ENCODE results near the gene DAAM1. TPM values are rescaled to one million over a fixed set of nuclear protein-coding genes. Genes with fewer than 3 reads are reported as not detected.
A peak's percentile ranks its signal among the peaks of the same experiment; 100 is the strongest.

DAAM1 gene
- total RNA-seq, 1 donor, result 19.5 TPM

- H4K20me1 ChIP-seq (ENCODE audit: insufficient read depth, low read length), result no peaks in the 10 kb centered on the region
- no peak overlapping the region for H2AFZ ChIP-seq (ENCODE audit: low read length)
- H3K79me2 ChIP-seq (ENCODE audit: insufficient read depth, low read length), result no peaks in the 10 kb centered on the region
- no peaks in the 10 kb centered on the region for H3K36me3 ChIP-seq (ENCODE audit: insufficient read depth, low read length)
- H3K27ac ChIP-seq (ENCODE audit: low read depth, low read length), result no peak overlapping the region
- no peak overlapping the region for H3K4me2 ChIP-seq (ENCODE audit: insufficient read depth, low read length)
- no peak overlapping the region for H3K4me3 ChIP-seq (ENCODE audit: insufficient read depth, low read length)
- no peaks in the 10 kb centered on the region for H3K9me3 ChIP-seq (ENCODE audit: low read depth, low read length)
- no peaks in the 10 kb centered on the region for H3K27me3 ChIP-seq (ENCODE audit: insufficient read depth, low read length)
- TF ChIP-seq, protein P1, sequence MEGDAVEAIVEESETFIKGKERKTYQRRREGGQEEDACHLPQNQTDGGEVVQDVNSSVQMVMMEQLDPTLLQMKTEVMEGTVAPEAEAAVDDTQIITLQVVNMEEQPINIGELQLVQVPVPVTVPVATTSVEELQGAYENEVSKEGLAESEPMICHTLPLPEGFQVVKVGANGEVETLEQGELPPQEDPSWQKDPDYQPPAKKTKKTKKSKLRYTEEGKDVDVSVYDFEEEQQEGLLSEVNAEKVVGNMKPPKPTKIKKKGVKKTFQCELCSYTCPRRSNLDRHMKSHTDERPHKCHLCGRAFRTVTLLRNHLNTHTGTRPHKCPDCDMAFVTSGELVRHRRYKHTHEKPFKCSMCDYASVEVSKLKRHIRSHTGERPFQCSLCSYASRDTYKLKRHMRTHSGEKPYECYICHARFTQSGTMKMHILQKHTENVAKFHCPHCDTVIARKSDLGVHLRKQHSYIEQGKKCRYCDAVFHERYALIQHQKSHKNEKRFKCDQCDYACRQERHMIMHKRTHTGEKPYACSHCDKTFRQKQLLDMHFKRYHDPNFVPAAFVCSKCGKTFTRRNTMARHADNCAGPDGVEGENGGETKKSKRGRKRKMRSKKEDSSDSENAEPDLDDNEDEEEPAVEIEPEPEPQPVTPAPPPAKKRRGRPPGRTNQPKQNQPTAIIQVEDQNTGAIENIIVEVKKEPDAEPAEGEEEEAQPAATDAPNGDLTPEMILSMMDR (IDR thresholded peaks at IDR 0.05; ENCODE audit: extremely low read depth, low read depth, low read length), result no peak
- DNase-seq (ENCODE audit: insufficient read length, low spot score, missing footprints), result no peak
- H3K4me1 ChIP-seq (ENCODE audit: insufficient read depth, low read length), result peaks cover 17% of the 10 kb centered on the region
These were observed 128.9 kb downstream of the DAAM1 start for GRCh38 chr14:59317346-59317745.

DNA sequence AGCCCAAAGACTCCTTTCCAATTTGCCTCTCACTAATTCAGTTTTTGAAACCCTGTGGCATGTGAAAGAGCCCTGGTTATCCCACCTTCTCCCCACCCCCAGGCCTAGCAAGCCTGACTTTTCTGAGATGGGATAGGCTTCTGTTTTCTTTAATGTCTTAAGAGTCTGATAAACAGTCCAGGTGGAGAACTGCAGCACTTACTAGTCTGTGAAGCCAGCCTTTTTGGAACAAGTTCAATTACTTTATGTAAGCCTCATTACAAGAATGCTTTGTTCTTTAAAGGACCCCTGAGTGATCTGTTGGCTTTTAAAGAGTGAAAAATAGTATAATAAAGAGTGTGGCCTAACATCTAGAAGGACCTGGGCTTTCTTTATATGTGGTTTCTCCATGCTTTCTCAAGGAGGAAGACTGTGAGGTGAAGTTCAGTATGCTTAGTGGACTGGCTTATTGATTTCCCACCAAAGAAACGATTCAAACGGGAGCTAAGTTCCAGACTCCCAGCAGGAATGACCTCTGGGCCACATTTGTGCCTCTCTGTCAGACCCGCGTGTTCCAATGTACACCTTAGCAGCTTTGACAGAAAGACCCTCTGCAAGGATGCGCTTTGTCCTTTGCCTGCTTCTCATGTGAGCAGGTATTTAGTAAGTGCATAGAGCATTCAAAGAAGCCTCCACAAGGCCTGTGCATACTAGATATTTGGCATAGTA lies 129.5 kb downstream of the DAAM1 start:
- DNase-seq (ENCODE audit: insufficient read length, low spot score, missing footprints), result no peak
- Histone ChIP-seq H3K4me2 (ENCODE audit: insufficient read depth, low read length) (no peak overlapping the region), H3K4me1 (ENCODE audit: insufficient read depth, low read length) (peaks cover 17% of the 10 kb centered on the region), H3K9me3 (ENCODE audit: low read depth, low read length) (no peaks in the 10 kb centered on the region), H3K4me3 (ENCODE audit: insufficient read depth, low read length) (no peak overlapping the region), H3K27me3 (ENCODE audit: insufficient read depth, low read length) (no peaks in the 10 kb centered on the region), H4K20me1 (ENCODE audit: insufficient read depth, low read length) (no peaks in the 10 kb centered on the region), H3K27ac (ENCODE audit: low read depth, low read length) (no peak overlapping the region), H3K36me3 (ENCODE audit: insufficient read depth, low read length) (no peaks in the 10 kb centered on the region), H2AFZ (ENCODE audit: low read length) (no peak overlapping the region), H3K79me2 (ENCODE audit: insufficient read depth, low read length) (no peaks in the 10 kb centered on the region)
- TF ChIP-seq, protein P1 (IDR thresholded peaks at IDR 0.05; ENCODE audit: extremely low read depth, low read depth, low read length), result no peak

- H2AFZ ChIP-seq (ENCODE audit: low read length), result no peak overlapping the region
- TF ChIP-seq, protein P1 (IDR thresholded peaks at IDR 0.05; ENCODE audit: extremely low read depth, low read depth, low read length), result no peak
- no peak for DNase-seq (ENCODE audit: insufficient read length, low spot score, missing footprints)
- no peak overlapping the region for H3K4me3 ChIP-seq (ENCODE audit: insufficient read depth, low read length)
- H3K79me2 ChIP-seq (ENCODE audit: insufficient read depth, low read length), result no peaks in the 10 kb centered on the region
- H3K9me3 ChIP-seq (ENCODE audit: low read depth, low read length), result no peaks in the 10 kb centered on the region
- peaks cover 17% of the 10 kb centered on the region for H3K4me1 ChIP-seq (ENCODE audit: insufficient read depth, low read length)
- no peaks in the 10 kb centered on the region for H3K27me3 ChIP-seq (ENCODE audit: insufficient read depth, low read length)
- H3K27ac ChIP-seq (ENCODE audit: low read depth, low read length), result no peak overlapping the region
- no peaks in the 10 kb centered on the region for H3K36me3 ChIP-seq (ENCODE audit: insufficient read depth, low read length)
- no peaks in the 10 kb centered on the region for H4K20me1 ChIP-seq (ENCODE audit: insufficient read depth, low read length)
- H3K4me2 ChIP-seq (ENCODE audit: insufficient read depth, low read length), result no peak overlapping the region
These were observed 130.4 kb downstream of the DAAM1 start for GRCh38 chr14:59318908-59319307.

- Histone ChIP-seq H3K4me1 (ENCODE audit: insufficient read depth, low read length) (peaks cover 17% of the 10 kb centered on the region), H3K79me2 (ENCODE audit: insufficient read depth, low read length) (no peaks in the 10 kb centered on the region), H3K27me3 (ENCODE audit: insufficient read depth, low read length) (no peaks in the 10 kb centered on the region), H4K20me1 (ENCODE audit: insufficient read depth, low read length) (no peaks in the 10 kb centered on the region), H2AFZ (ENCODE audit: low read length) (no peak overlapping the region), H3K9me3 (ENCODE audit: low read depth, low read length) (no peaks in the 10 kb centered on the region), H3K4me2 (ENCODE audit: insufficient read depth, low read length) (peak overlapping the region; percentile 61), H3K36me3 (ENCODE audit: insufficient read depth, low read length) (peaks cover 3% of the 10 kb centered on the region), H3K4me3 (ENCODE audit: insufficient read depth, low read length) (no peak overlapping the region), H3K27ac (ENCODE audit: low read depth, low read length) (peak overlapping the region; percentile 73)
- DNase-seq (ENCODE audit: insufficient read length, low spot score, missing footprints), result no peak
- TF ChIP-seq, protein P1 (IDR thresholded peaks at IDR 0.05; ENCODE audit: extremely low read depth, low read depth, low read length), result no peak
These were observed 131.9 kb downstream of the DAAM1 start for GRCh38 chr14:59320361-59320760.

Measured in osteoblast (primary cell).